K562 (cell line): ENCODE measurements around the gene PLD5.

Experiments
- CTCF ChIP-seq, 3 experiments: IDR thresholded peaks in 2 of 3; conservative IDR thresholded peaks in 1 of 3; 2 replicates each; pipeline ENCODE4 v1.5.1; 2011 to 2012; ENCODE audit warnings: low read length in 3 of 3, mild to moderate bottlenecking in 3 of 3, control low read depth in 2 of 3, improper control_type of control experiment in 1 of 3, inconsistent platforms in 1 of 3, low read depth in 1 of 3, mixed read lengths in 1 of 3, moderate library complexity in 1 of 3; ENCODE audit not compliant: insufficient read depth in 2 of 3
- EHMT2 ChIP-seq: fragments of 450-650 bp; IDR thresholded peaks from 2 replicates; pipeline ENCODE4 v1.6.1; 2018; ENCODE audit warnings: antibody characterized with exemption
- GABPA ChIP-seq: fragments of 200-800 bp; sonication (Bioruptor generic); conservative IDR thresholded peaks from 2 replicates; pipeline ENCODE4 v1.6.1; 2016; ENCODE audit warnings: low read depth, missing genetic modification characterization, missing compliant biosample characterization
- HMG20A ChIP-seq: fragments of 450-650 bp; formaldehyde crosslinking; conservative IDR thresholded peaks from 2 replicates; pipeline ENCODE4 v1.4.0; 2020; ENCODE audit warnings: mild to moderate bottlenecking, mixed read lengths
- NFE2L1 ChIP-seq: fragments of 450-650 bp; IDR thresholded peaks from 2 replicates; pipeline ENCODE4 v1.6.1; 2016; ENCODE audit warnings: missing genetic modification characterization, low read depth, mild to moderate bottlenecking, missing compliant biosample characterization, moderate library complexity, borderline replicate concordance
- TAF1 ChIP-seq: IDR thresholded peaks from 2 replicates; pipeline ENCODE4 v1.6.1; 2011; ENCODE audit warnings: mild to moderate bottlenecking, low read length, moderate library complexity; ENCODE audit not compliant: insufficient read depth, control insufficient read depth, severe bottlenecking; ENCODE audit errors: extremely low read depth
- TEAD4 ChIP-seq, 2 experiments: sonication (generic) in 1 of 2; formaldehyde crosslinking in 1 of 2; IDR thresholded peaks; 2 replicates each; pipeline versions ENCODE4 v1.6.1 to v1.8.0; 2012 to 2022; ENCODE audit warnings: borderline replicate concordance in 1 of 2, inconsistent platforms in 1 of 2, low read length in 1 of 2, mild to moderate bottlenecking in 1 of 2, missing genetic modification reagents in 1 of 2
- ZZZ3 ChIP-seq: fragments of 450-650 bp; IDR thresholded peaks from 2 replicates; pipeline ENCODE4 v1.6.1; 2016; ENCODE audit warnings: antibody characterized with exemption, mild to moderate bottlenecking, moderate library complexity

DNA sequence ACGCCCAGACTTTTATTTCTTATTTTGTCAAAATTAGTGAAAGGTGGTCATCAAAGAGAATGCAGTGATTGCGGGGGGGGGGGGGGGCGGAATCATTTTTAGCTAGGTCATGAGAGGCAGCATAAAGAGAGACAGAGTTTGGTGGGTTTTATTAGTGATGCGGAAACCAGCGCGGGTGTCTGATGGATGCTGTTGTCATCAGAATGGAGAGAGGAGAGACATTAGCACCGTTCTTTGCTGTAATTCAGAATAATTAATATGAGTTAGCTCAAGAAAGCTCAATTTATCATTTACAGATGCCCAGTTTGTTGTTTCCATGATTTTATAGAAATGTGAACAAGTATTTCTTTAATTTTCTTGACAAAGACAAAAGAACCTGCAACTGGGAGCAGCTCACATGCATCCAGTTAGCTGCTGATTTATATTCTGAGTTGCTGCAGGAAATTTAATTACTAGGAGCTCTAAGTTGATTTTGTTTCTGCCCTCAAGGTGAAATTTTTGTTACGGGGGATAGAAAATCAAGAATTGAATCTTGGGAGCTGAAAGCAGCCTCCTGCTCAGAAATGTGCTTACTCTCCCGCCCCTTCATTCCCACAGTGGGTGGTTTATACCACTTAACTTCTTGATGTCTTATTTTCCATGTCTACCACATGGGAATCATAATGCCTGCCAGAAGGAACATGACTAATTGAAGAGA lies 392.2 kb downstream of the PLD5 start:
- no peak for TF ChIP-seq ZZZ3
- no peak for TF ChIP-seq GABPA (tag)
- TF ChIP-seq CTCF (IDR thresholded peaks at IDR 0.05 in 2 of 3, conservative IDR thresholded peaks at IDR 0.05 in 1 of 3; ENCODE audit: insufficient read depth in 2 of 3, low read depth in 1 of 3, low read length in 3 of 3): no peak
- TF ChIP-seq EHMT2: no peak
- no peak for TF ChIP-seq HMG20A
- no peak for TF ChIP-seq TAF1
- no peak for TF ChIP-seq TEAD4 (IDR thresholded peaks at IDR 0.05; ENCODE audit: low read length)
- TF ChIP-seq TEAD4 (CRISPR knock-in tag; IDR thresholded peaks at IDR 0.05; ENCODE audit: borderline replicate concordance): no peak
- TF ChIP-seq NFE2L1: no peak
